ENCODE data around the gene HIF1A. TPM values are rescaled to one million over a fixed set of nuclear protein-coding genes. Genes with fewer than 3 reads are reported as not detected.
"Not testable (repeated sequence)": the region's sequence is repeated elsewhere in the genome, so short reads cannot be mapped to it uniquely, and the experiment has no call there.

Gene HIF1A
- total and polyA plus RNA-seq, 10 of the 15 experiments (the other 5 are each of a cell fraction or from before 2014, with no cell fraction given), result 18.3 to 97.0 (median 75.3) TPM

- H2AFZ ChIP-seq (ENCODE audit: control insufficient read depth, low read depth, low read length); FAIRE-seq; H3K9ac ChIP-seq (ENCODE audit: control insufficient read depth, insufficient read depth, low read length); POLR2A ChIA-PET; H3K4me3 ChIP-seq; intact Hi-C loops (cut with micrococcal nuclease; ENCODE audit: unreplicated experiment); SMC1A ChIA-PET (ENCODE audit: uncharacterized antibody, unreplicated experiment); H3K27me3 ChIP-seq (replicated peaks in 1 of 2; ENCODE audit: control insufficient read depth in 2 of 2, insufficient read depth in 2 of 2, low read length in 1 of 2); H4K20me1 ChIP-seq (ENCODE audit: control insufficient read depth, insufficient read depth); in situ Hi-C loops (cut with MboI); H3K36me3 ChIP-seq (ENCODE audit: control insufficient read depth in 2 of 2, insufficient read depth in 2 of 2, low read length in 1 of 2); ATAC-seq; RAD21 ChIA-PET (ENCODE audit: unreplicated experiment); H3K79me2 ChIP-seq (ENCODE audit: control insufficient read depth, insufficient read depth, low read length); H3K9me3 ChIP-seq (replicated peaks; ENCODE audit: control insufficient read depth, insufficient read depth, low read length); CTCF ChIA-PET; H3K27ac ChIP-seq (ENCODE audit: control insufficient read depth, insufficient read depth); DNase-seq (ENCODE audit: low read depth, low spot score); H3K4me2 ChIP-seq (ENCODE audit: control insufficient read depth, insufficient read depth); BruUV-seq (replicated peaks): not testable (repeated sequence)
- peaks cover 22% of the 10 kb centered on the region for H3K4me1 ChIP-seq (ENCODE audit: control insufficient read depth, insufficient read depth, low read length)
- whole genome bisulfite sequencing (ENCODE audit: insufficient coverage, insufficient replicate concordance, low lambda C conversion rate, missing lambda C conversion rate), result 83% methylated on average over 2 of the region's 3 CpGs
These were observed 37.2 kb upstream of the HIF1A start for GRCh38 chr14:61658111-61658510.

- FAIRE-seq, result no peak
- CTCF ChIA-PET, result interaction anchor here (0.8 to 1.3 kb wide), 3 partner anchors 21 to 60 kb away, joined by 3 to 5 read pairs (median 3); no protein-coding TSS in a partner anchor
- Histone ChIP-seq H4K20me1 (ENCODE audit: control insufficient read depth, insufficient read depth) (no peaks in the 10 kb centered on the region), H3K9ac (ENCODE audit: control insufficient read depth, insufficient read depth, low read length) (no peak overlapping the region), H3K9me3 (replicated peaks; ENCODE audit: control insufficient read depth, insufficient read depth, low read length) (peaks cover 2% of the 10 kb centered on the region; the same call in 1 of the 3 replicates), H3K36me3 (ENCODE audit: control insufficient read depth in 2 of 2, insufficient read depth in 2 of 2, low read length in 1 of 2) (no peaks in the 10 kb centered on the region), H3K27ac (ENCODE audit: control insufficient read depth, insufficient read depth) (no peak overlapping the region), H3K79me2 (ENCODE audit: control insufficient read depth, insufficient read depth, low read length) (no peaks in the 10 kb centered on the region; the same call in 1 of the 2 replicates), H2AFZ (ENCODE audit: control insufficient read depth, low read depth, low read length) (no peak overlapping the region), H3K4me1 (ENCODE audit: control insufficient read depth, insufficient read depth, low read length) (peaks cover 34% of the 10 kb centered on the region), H3K4me2 (ENCODE audit: control insufficient read depth, insufficient read depth) (no peak overlapping the region), H3K4me3 (no peak overlapping the region), H3K27me3 (replicated peaks in 1 of 2; ENCODE audit: control insufficient read depth in 2 of 2, insufficient read depth in 2 of 2, low read length in 1 of 2) (no peaks in the 10 kb centered on the region)
- in situ Hi-C loops (cut with MboI), result no loop called here
- RAD21 ChIA-PET (ENCODE audit: unreplicated experiment), result interaction anchor here (0.8 to 0.9 kb wide), 3 partner anchors 13 to 157 kb away, joined by 3 to 4 read pairs (median 4); no protein-coding TSS in a partner anchor
- 98% methylated on average over 2 of the region's 2 CpGs for WGBS (ENCODE audit: insufficient coverage, insufficient replicate concordance, low lambda C conversion rate, missing lambda C conversion rate)
- ATAC-seq, result no peak
- BruUV-seq (replicated peaks), result no TSS peak
- intact Hi-C loops (cut with micrococcal nuclease; ENCODE audit: unreplicated experiment), result no loop called here
- POLR2A ChIA-PET, result interaction anchor here (1.0 kb wide), 2 partner anchors 99 to 103 kb away, joined by 3 to 4 read pairs; no protein-coding TSS in a partner anchor
- SMC1A ChIA-PET (ENCODE audit: uncharacterized antibody, unreplicated experiment), result interaction anchor here (0.9 to 7.0 kb wide), 8 partner anchors 11 to 184 kb away, joined by 3 to 53 read pairs (median 4); no protein-coding TSS in a partner anchor
- DNase-seq (ENCODE audit: low read depth, low spot score), result no peak
- TF ChIP-seq HSF1 (IDR thresholded peaks at IDR 0.05; ENCODE audit: low read depth, low read length) (no peak), TAF1 (IDR thresholded peaks at IDR 0.05; ENCODE audit: borderline replicate concordance, low read depth, low read length) (no peak), POLR2AphosphoS5 (IDR thresholded peaks at IDR 0.05; ENCODE audit: low read length) (no peak), CREM (IDR thresholded peaks at IDR 0.05; ENCODE audit: low read depth) (no peak), E4F1 (IDR thresholded peaks at IDR 0.05; ENCODE audit: borderline replicate concordance, partially characterized antibody) (no peak), USF1 (IDR thresholded peaks at IDR 0.05; ENCODE audit: borderline replicate concordance, extremely low read length, insufficient read depth, low read depth, low read length) (no peak), EP300 (IDR thresholded peaks at IDR 0.05; ENCODE audit: borderline replicate concordance in 1 of 2, control insufficient read depth in 1 of 2, low read depth in 2 of 2, low read length in 2 of 2) (no peak), NKRF (conservative IDR thresholded peaks at IDR 0.05) (no peak)
These were observed 35.7 kb upstream of the HIF1A start for GRCh38 chr14:61659582-61659981.

Data from GM12878 (cell line).